HL-60 (cell line): Measurements from ENCODE around the gene XCR1.

Experiments
- DNase-seq, 2 experiments: peaks; one replicate each; pipeline ENCODE4 v3.0.0-alpha.2; 2010 to 2020; ENCODE audit warnings: low read depth in 1 of 2, low spot score in 1 of 2
- H3K27ac ChIP-seq: fragments of 250-450 bp; sonication (Bioruptor Pico); replicated peaks from 2 replicates; pipeline ENCODE4 v1.5.1; 2020; ENCODE audit warnings: mild to moderate bottlenecking, moderate library complexity
- H3K27me3 ChIP-seq: fragments of 250-450 bp; sonication (Bioruptor Pico); 2 replicates; pipeline ENCODE4 v1.5.1; 2021; ENCODE audit warnings: mild to moderate bottlenecking, moderate library complexity; ENCODE audit not compliant: insufficient read depth, poor library complexity, severe bottlenecking
- H3K4me3 ChIP-seq: replicated peaks from 2 replicates; pipeline ENCODE4 v1.5.1; 2011; ENCODE audit warnings: mild to moderate bottlenecking, control low read depth, low read length; ENCODE audit not compliant: insufficient read depth
- GABPA ChIP-seq: IDR thresholded peaks from 2 replicates; pipeline ENCODE4 v1.6.1; 2012; ENCODE audit warnings: low read depth
- POLR2AphosphoS5 ChIP-seq: IDR thresholded peaks from 2 replicates; pipeline ENCODE4 v1.6.1; 2012; ENCODE audit warnings: low read depth
- SPI1 ChIP-seq: IDR thresholded peaks from 2 replicates; pipeline ENCODE4 v1.6.1; 2012; ENCODE audit warnings: low read depth, mild to moderate bottlenecking, borderline replicate concordance
- TF ChIP-seq, protein P1 (sequence below): IDR thresholded peaks from 2 replicates; pipeline ENCODE4 v1.6.1; 2012; ENCODE audit warnings: low read depth; ENCODE audit not compliant: insufficient replicate concordance
- TF ChIP-seq, protein P2 (sequence below): IDR thresholded peaks from one replicate; pipeline ENCODE4 v1.5.1; 2011; ENCODE audit warnings: low read length, control low read depth, inconsistent platforms; ENCODE audit not compliant: insufficient read depth

Gene XCR1

DNA sequence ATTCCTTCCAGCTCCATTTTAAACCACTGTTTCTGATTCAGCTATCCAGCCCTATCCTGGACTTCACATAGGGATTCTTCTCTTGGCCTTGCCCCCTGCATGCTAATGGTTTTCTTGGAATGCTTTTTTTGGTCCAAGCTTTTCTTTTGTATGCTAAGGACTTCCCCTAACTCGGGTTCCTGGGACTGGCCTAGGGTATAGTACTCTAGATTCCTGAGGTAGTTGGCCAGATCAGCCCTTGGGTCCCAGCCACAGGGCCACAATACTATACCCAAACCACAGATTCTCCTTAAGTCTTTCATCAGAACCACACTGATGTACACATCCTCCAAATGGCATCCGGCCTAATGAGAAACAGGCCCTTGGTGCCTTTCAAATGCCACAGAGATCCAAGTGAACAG is 34.5 kb downstream of the XCR1 start:
- peak; percentile 63 to 77 for DNase-seq
- TF ChIP-seq, protein P1, sequence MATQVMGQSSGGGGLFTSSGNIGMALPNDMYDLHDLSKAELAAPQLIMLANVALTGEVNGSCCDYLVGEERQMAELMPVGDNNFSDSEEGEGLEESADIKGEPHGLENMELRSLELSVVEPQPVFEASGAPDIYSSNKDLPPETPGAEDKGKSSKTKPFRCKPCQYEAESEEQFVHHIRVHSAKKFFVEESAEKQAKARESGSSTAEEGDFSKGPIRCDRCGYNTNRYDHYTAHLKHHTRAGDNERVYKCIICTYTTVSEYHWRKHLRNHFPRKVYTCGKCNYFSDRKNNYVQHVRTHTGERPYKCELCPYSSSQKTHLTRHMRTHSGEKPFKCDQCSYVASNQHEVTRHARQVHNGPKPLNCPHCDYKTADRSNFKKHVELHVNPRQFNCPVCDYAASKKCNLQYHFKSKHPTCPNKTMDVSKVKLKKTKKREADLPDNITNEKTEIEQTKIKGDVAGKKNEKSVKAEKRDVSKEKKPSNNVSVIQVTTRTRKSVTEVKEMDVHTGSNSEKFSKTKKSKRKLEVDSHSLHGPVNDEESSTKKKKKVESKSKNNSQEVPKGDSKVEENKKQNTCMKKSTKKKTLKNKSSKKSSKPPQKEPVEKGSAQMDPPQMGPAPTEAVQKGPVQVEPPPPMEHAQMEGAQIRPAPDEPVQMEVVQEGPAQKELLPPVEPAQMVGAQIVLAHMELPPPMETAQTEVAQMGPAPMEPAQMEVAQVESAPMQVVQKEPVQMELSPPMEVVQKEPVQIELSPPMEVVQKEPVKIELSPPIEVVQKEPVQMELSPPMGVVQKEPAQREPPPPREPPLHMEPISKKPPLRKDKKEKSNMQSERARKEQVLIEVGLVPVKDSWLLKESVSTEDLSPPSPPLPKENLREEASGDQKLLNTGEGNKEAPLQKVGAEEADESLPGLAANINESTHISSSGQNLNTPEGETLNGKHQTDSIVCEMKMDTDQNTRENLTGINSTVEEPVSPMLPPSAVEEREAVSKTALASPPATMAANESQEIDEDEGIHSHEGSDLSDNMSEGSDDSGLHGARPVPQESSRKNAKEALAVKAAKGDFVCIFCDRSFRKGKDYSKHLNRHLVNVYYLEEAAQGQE, result no peak
- TF ChIP-seq GABPA, result no peak
- TF ChIP-seq SPI1, result peak; percentile 16; the same call in 1 of the 2 replicates
- TF ChIP-seq POLR2AphosphoS5, result peak; percentile 93
- Histone ChIP-seq H3K27me3 (no peaks in the 10 kb centered on the region), H3K4me3 (no peak overlapping the region), H3K27ac (no peak overlapping the region)

DNA sequence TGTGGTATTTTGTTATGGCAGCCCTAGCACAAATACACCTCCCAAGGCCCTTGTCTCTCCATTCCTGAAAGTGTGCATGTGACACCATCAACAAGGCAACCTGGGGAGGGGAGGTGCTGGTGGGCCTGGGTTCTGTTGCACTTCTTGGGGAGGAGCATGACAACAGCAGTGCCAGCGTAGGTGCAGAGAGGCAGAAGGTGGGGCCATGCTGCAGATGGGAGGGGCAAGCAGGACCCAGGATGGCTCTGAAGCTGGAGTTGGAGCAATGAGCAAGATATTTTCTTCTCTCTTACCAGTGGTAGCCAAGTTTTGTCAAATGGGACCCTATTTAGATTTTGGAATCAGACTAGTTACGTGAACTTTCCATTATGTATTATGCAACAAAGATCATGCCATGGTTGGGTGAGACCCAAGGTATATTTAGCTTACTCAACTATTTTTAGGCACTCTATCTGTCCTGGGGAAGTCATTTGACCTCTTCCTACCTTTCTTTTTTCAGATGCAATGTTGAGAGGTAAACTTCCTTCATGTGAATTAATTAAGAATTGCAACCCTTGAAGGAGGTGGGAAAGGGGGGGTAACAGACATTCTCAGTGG is 35.1 kb downstream of the XCR1 start:
- Histone ChIP-seq H3K27me3 (no peaks in the 10 kb centered on the region), H3K27ac (no peak overlapping the region), H3K4me3 (no peak overlapping the region)
- DNase-seq, result no peak
- TF ChIP-seq SPI1 (no peak), POLR2AphosphoS5 (no peak), GABPA (no peak)
- TF ChIP-seq, protein P1, result no peak
- TF ChIP-seq, protein P2, sequence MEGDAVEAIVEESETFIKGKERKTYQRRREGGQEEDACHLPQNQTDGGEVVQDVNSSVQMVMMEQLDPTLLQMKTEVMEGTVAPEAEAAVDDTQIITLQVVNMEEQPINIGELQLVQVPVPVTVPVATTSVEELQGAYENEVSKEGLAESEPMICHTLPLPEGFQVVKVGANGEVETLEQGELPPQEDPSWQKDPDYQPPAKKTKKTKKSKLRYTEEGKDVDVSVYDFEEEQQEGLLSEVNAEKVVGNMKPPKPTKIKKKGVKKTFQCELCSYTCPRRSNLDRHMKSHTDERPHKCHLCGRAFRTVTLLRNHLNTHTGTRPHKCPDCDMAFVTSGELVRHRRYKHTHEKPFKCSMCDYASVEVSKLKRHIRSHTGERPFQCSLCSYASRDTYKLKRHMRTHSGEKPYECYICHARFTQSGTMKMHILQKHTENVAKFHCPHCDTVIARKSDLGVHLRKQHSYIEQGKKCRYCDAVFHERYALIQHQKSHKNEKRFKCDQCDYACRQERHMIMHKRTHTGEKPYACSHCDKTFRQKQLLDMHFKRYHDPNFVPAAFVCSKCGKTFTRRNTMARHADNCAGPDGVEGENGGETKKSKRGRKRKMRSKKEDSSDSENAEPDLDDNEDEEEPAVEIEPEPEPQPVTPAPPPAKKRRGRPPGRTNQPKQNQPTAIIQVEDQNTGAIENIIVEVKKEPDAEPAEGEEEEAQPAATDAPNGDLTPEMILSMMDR, result no peak

DNA sequence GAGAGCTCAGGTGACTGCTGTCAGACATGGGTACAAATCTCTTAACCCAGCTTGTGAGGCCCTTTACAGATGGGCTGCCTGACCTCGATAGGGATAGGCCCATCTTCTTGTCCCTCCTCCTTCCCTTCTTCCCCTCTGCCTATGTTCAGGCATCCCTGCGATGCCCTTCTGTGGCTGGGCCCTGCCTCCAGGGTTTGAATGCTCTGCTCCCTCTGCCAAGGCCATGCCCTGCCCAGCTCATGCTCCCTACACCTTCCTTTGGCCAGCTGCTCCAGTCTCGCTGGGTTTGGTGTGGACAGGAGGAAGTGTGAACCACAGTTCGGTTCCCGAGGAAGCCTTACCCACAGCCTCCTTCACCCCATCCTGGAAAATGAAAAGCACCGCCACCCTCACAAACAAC is 35.9 kb downstream of the XCR1 start:
- no peak overlapping the region for H3K27ac ChIP-seq
- no peak for DNase-seq
- TF ChIP-seq SPI1, result no peak

DNA sequence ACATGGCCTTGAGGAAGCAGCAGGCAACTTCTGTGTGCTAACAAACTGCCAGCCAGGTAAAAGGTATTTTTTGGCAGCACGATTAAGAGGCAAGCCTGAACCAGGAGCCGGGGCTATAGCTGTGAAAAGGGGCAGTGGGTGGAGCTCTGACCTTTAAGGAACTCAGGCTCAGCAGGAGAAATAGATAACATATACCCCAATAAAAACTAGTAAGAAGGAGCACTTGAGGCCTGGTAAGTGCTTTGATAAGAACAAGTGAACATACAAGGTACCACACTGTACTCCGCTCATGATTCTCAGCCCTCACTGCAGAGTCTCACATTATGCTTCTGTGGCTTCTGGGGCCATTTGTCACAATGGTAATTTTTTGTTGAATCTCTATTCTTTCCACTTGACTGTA is 37.1 kb downstream of the XCR1 start:
- no peaks in the 10 kb centered on the region for H3K27me3 ChIP-seq
- no peak overlapping the region for H3K4me3 ChIP-seq
- DNase-seq, result no peak
- H3K27ac ChIP-seq, result no peak overlapping the region
- TF ChIP-seq POLR2AphosphoS5 (no peak), SPI1 (no peak), GABPA (no peak)
- TF ChIP-seq, protein P2, result no peak
- TF ChIP-seq, protein P1, result no peak

More for the DNA sequence above, 35.9 kb downstream of the XCR1 start:
- Histone ChIP-seq H3K4me3 (no peak overlapping the region), H3K27me3 (no peaks in the 10 kb centered on the region)
